ENCODE measurements around the gene ACSL1. TPM values are rescaled to one million over a fixed set of nuclear protein-coding genes. Genes with fewer than 3 reads are reported as not detected.

The ACSL1 gene
- polyA plus RNA-seq, 1 donor (not counting 4 experiments of a cell fraction or from before 2014, with no cell fraction given), result 60.6 TPM

DNA sequence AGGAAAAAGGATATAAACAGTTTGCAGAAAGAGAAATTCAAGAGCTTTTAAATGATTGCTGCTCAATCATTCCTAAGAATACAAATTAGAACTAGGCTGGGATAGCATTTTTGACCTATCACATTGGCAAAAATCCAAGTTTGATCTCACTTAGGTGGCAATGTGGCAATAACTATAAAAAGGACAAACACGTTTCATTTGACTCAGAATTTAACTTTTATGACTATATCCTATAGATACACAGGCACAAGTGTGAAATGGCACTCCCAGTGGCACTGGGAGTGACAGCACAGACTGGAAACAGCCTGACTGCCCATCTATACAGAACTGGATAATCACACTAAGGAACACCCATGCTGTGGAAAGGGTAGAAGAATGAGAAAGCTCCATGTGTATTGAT lies 103.0 kb downstream of the ACSL1 start:
- H3K79me2 ChIP-seq (ENCODE audit: control insufficient read depth, insufficient read depth, low read length), result peaks cover 14% of the 10 kb centered on the region
- peaks cover 4 to 7% of the 10 kb centered on the region in 2 experiments for H3K36me3 ChIP-seq (ENCODE audit: control insufficient read depth in 2 of 2, extremely low read depth in 1 of 2, insufficient read depth in 2 of 2, low read length in 2 of 2)
- H3K27ac ChIP-seq (ENCODE audit: control insufficient read depth, insufficient read depth, low read length), result no peak overlapping the region
- FAIRE-seq, result no peak
- no peak overlapping the region for H3K9ac ChIP-seq (ENCODE audit: control insufficient read depth, extremely low read depth, insufficient read depth, low read length)
- no peak overlapping the region for H3K4me3 ChIP-seq (ENCODE audit: control insufficient read depth in 2 of 3, extremely low read depth in 1 of 3, insufficient read depth in 2 of 3, low read depth in 1 of 3, low read length in 3 of 3)
- no peaks in the 10 kb centered on the region for H4K20me1 ChIP-seq (ENCODE audit: control insufficient read depth, extremely low read depth, insufficient read depth, low read length)
- no peaks in the 10 kb centered on the region for H3K9me3 ChIP-seq (ENCODE audit: control insufficient read depth, low read depth, low read length)
- no peaks in the 10 kb centered on the region for H3K4me1 ChIP-seq (ENCODE audit: control insufficient read depth, extremely low read depth, insufficient read depth, low read length)
- H3K4me2 ChIP-seq (ENCODE audit: control insufficient read depth, extremely low read depth, insufficient read depth, low read depth, low read length), result no peak overlapping the region
- no peaks in the 10 kb centered on the region for H3K27me3 ChIP-seq (ENCODE audit: control insufficient read depth, extremely low read depth, insufficient read depth, low read length)
- TF ChIP-seq, protein P1, sequence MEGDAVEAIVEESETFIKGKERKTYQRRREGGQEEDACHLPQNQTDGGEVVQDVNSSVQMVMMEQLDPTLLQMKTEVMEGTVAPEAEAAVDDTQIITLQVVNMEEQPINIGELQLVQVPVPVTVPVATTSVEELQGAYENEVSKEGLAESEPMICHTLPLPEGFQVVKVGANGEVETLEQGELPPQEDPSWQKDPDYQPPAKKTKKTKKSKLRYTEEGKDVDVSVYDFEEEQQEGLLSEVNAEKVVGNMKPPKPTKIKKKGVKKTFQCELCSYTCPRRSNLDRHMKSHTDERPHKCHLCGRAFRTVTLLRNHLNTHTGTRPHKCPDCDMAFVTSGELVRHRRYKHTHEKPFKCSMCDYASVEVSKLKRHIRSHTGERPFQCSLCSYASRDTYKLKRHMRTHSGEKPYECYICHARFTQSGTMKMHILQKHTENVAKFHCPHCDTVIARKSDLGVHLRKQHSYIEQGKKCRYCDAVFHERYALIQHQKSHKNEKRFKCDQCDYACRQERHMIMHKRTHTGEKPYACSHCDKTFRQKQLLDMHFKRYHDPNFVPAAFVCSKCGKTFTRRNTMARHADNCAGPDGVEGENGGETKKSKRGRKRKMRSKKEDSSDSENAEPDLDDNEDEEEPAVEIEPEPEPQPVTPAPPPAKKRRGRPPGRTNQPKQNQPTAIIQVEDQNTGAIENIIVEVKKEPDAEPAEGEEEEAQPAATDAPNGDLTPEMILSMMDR (optimal IDR thresholded peaks at IDR 0.05 in 1 of 3, IDR thresholded peaks at IDR 0.05 in 1 of 3, conservative IDR thresholded peaks at IDR 0.05 in 1 of 3; ENCODE audit: extremely low read depth in 1 of 3, insufficient read depth in 2 of 3, low read length in 3 of 3), result peak in 1 of 3 experiments; percentile 30
- TF ChIP-seq EZH2 (IDR thresholded peaks at IDR 0.05; ENCODE audit: low read length), result no peak
- dilution Hi-C loops (cut with MboI; ENCODE audit: extremely low pct_ligation_motif_present, low sequenced_read_pairs), result no loop called here
- no peak overlapping the region for H2AFZ ChIP-seq (ENCODE audit: control insufficient read depth, low read length)
- no peaks in the 10 kb centered on the region for H3K9me1 ChIP-seq (ENCODE audit: control insufficient read depth, extremely low read depth, insufficient read depth, low read length)
- no peak for DNase-seq (ENCODE audit: low read depth, low spot score)

DNA sequence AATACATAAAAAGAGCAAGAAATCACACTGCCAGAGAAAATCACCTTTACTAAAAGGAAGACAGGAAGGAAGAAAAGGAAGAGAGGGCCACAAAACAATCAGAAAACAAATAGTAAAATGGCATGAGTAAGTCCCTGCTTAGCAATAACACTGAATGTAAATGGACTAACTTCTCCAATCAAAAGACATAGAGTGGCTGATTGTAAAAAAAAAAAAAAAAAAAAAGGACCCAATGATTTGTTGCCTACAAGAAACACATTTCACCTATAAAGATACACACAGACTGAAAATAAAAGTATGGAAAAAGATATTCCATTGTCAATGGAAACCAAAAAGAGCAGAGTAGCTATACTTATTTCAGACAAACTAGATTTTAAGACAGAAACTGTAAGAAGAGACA lies 104.5 kb downstream of the ACSL1 start:
- DNase-seq (ENCODE audit: low read depth, low spot score) (no peak), FAIRE-seq (no peak)
- Histone ChIP-seq H3K4me1 (ENCODE audit: control insufficient read depth, extremely low read depth, insufficient read depth, low read length) (no peaks in the 10 kb centered on the region), H3K4me3 (ENCODE audit: control insufficient read depth in 2 of 3, extremely low read depth in 1 of 3, insufficient read depth in 2 of 3, low read depth in 1 of 3, low read length in 3 of 3) (no peak overlapping the region), H3K27me3 (ENCODE audit: control insufficient read depth, extremely low read depth, insufficient read depth, low read length) (no peaks in the 10 kb centered on the region), H3K79me2 (ENCODE audit: control insufficient read depth, insufficient read depth, low read length) (peaks cover 7% of the 10 kb centered on the region), H3K27ac (ENCODE audit: control insufficient read depth, insufficient read depth, low read length) (no peak overlapping the region), H2AFZ (ENCODE audit: control insufficient read depth, low read length) (no peak overlapping the region), H3K4me2 (ENCODE audit: control insufficient read depth, extremely low read depth, insufficient read depth, low read depth, low read length) (no peak overlapping the region), H4K20me1 (ENCODE audit: control insufficient read depth, extremely low read depth, insufficient read depth, low read length) (no peaks in the 10 kb centered on the region), H3K9me1 (ENCODE audit: control insufficient read depth, extremely low read depth, insufficient read depth, low read length) (no peaks in the 10 kb centered on the region), H3K9ac (ENCODE audit: control insufficient read depth, extremely low read depth, insufficient read depth, low read length) (no peak overlapping the region), H3K36me3 (ENCODE audit: control insufficient read depth in 2 of 2, extremely low read depth in 1 of 2, insufficient read depth in 2 of 2, low read length in 2 of 2) (peaks cover 4% of the 10 kb centered on the region in 2 experiments), H3K9me3 (ENCODE audit: control insufficient read depth, low read depth, low read length) (no peaks in the 10 kb centered on the region)
- dilution Hi-C loops (cut with MboI; ENCODE audit: extremely low pct_ligation_motif_present, low sequenced_read_pairs), result no loop called here
- TF ChIP-seq EZH2 (IDR thresholded peaks at IDR 0.05; ENCODE audit: low read length), result no peak
- TF ChIP-seq, protein P1 (optimal IDR thresholded peaks at IDR 0.05 in 1 of 3, IDR thresholded peaks at IDR 0.05 in 1 of 3, conservative IDR thresholded peaks at IDR 0.05 in 1 of 3; ENCODE audit: extremely low read depth in 1 of 3, insufficient read depth in 2 of 3, low read length in 3 of 3), result no peak

All from keratinocyte (primary cell).